Activated CD8-positive, alpha-beta memory T cell treated with anti-CD3 and anti-CD28 coated beads, Interleukin-2, amount 50 U/mL, for 48 hours (primary cell): ENCODE data around the gene GALNS.

Experiments
- DNase-seq: peaks from one replicate; pipeline ENCODE4 v3.0.0-alpha.2; 2020

GALNS gene

GRCh38 chr16:88814144-88814502 lies 42.6 kb downstream of the GALNS start:
- DNase-seq: no peak

GRCh38 chr16:88813269-88814143 lies 43.2 kb downstream of the GALNS start:
- no peak for DNase-seq

GRCh38 chr16:88812513-88813268 lies 44.1 kb downstream of the GALNS start:
- DNase-seq: no peak

GRCh38 chr16:88811769-88812512 lies 44.8 kb downstream of the GALNS start, which contains the start of gene APRT:
APRT (minus strand) TSS chr16:88811928; CDS start chr16:88811899, 29 bp downstream.
- peak; percentile 99 for DNase-seq

GRCh38 chr16:88810912-88811768 lies 45.6 kb downstream of the GALNS start:
- DNase-seq: peak; percentile 86

GRCh38 chr16:88810166-88810911 lies 46.4 kb downstream of the GALNS start:
- peak; percentile 82 for DNase-seq

GRCh38 chr16:88809676-88810165 lies 47.0 kb downstream of the GALNS start:
- peak; percentile 74 for DNase-seq

GRCh38 chr16:88809068-88809675 lies 47.6 kb downstream of the GALNS start:
- DNase-seq: no peak

- no peak for DNase-seq
Observed at GRCh38 chr16:88807626-88808453, 48.9 kb downstream of the GALNS start.

GRCh38 chr16:88807142-88807625 lies 49.6 kb downstream of the GALNS start:
- DNase-seq: no peak

GRCh38 chr16:88806491-88807111 lies 50.1 kb downstream of the GALNS start:
- no peak for DNase-seq

- DNase-seq: no peak
Observed at GRCh38 chr16:88805887-88806393, 50.8 kb downstream of the GALNS start.

GRCh38 chr16:88805340-88805715 lies 51.4 kb downstream of the GALNS start:
- no peak for DNase-seq

- no peak for DNase-seq
Observed at GRCh38 chr16:88804552-88805339, 52.0 kb downstream of the GALNS start.

- DNase-seq: no peak
Observed at GRCh38 chr16:88804173-88804551, 52.6 kb downstream of the GALNS start.

- peak; percentile 98 for DNase-seq
Observed at GRCh38 chr16:88803264-88803987, 53.3 kb downstream of the GALNS start, which contains the start of gene CDT1. CDT1 (plus strand) TSS chr16:88803789; CDS start chr16:88803832, 43 bp downstream.

- DNase-seq: no peak
Observed at GRCh38 chr16:88800277-88800592, 56.5 kb downstream of the GALNS start.
